Lower leg skin (tissue), 4 donors: ENCODE results near the gene FBXL16. TPM values are rescaled to one million over a fixed set of nuclear protein-coding genes. Genes with fewer than 3 reads are reported as not detected.
A peak's percentile ranks its signal among the peaks of the same experiment; 100 is the strongest.
"Not testable (repeated sequence)": the region's sequence is repeated elsewhere in the genome, so short reads cannot be mapped to it uniquely, and the experiment has no call there.

Experiments
- DNase-seq, 2 donors: peaks; one replicate each; pipeline ENCODE4 v3.0.0-alpha.2; 2019; ENCODE audit warnings: low spot score in 2 of 2
- H3K4me3 ChIP-seq: fragments of 200-600 bp; sonication (generic); 2 replicates; pipeline ENCODE4 v1.5.1; 2017; ENCODE audit warnings: mild to moderate bottlenecking, low read depth; ENCODE audit not compliant: poor library complexity, severe bottlenecking
- CTCF ChIP-seq, 3 donors: fragments of 450-650 bp; IDR thresholded peaks; one replicate each; pipeline ENCODE4 v1.5.1; 2016; ENCODE audit warnings: antibody characterized with exemption in 3 of 3, mild to moderate bottlenecking in 3 of 3, moderate library complexity in 2 of 3
- POLR2A ChIP-seq, 2 donors: fragments of 450-650 bp; IDR thresholded peaks; one replicate each; pipeline ENCODE4 v1.6.1; 2016 to 2017; ENCODE audit warnings: antibody characterized with exemption in 2 of 2, mild to moderate bottlenecking in 1 of 2, moderate library complexity in 1 of 2
- WGBS, 2 donors: methylation state at CpG; one replicate each; pipeline ENCODE4 v1.1.5; 2018; 5-methylcytosine and 5-hydroxymethylcytosine counted together
- intact Hi-C: fragments of 100-400 bp; cut with DNase I; formaldehyde crosslinking; loops from one replicate; pipeline ENCODE4 v1.15.0; 2023; ENCODE audit warnings: low total_unique reads
- total RNA-seq, 4 donors: library from RNA; depleted of rRNA; stranded (reverse); fragments of >200 nt; gene quantifications; one replicate each; pipeline ENCODE4 v1.1.0, GENCODE V29; 2016

FBXL16 gene
- total RNA-seq, 4 donors from 2014 or later = 18.3 to 33.6 (median 25.2) TPM

- H3K4me3 ChIP-seq = peak within 1 kb of the TSS; percentile 29
- TF ChIP-seq CTCF (IDR thresholded peaks at IDR 0.05) (no peak), POLR2A (IDR thresholded peaks at IDR 0.05) (no peak)
- 3 to 7% methylated on average over 18 to 49 of the region's 108 CpGs for WGBS, 2 donors
- DNase-seq = peak; percentile 81 to 98
- intact Hi-C loops = loop anchor here (5.0 to 10.0 kb wide), 2 partner anchors 67 to 380 kb away; partner anchors contain the start of gene C1QTNF8
These were observed 9.2 kb upstream of the FBXL16 start, which contains the start of gene METRN for GRCh38 chr16:714558-715476. Gene METRN, plus strand, starts transcription at chr16:715118. Its CDS starts 172 bp downstream, at chr16:715290.

GRCh38 chr16:714079-714478 is 8.5 kb upstream of the FBXL16 start:
- 48 to 59% methylated on average over 9 to 11 of the region's 11 CpGs for WGBS, 2 donors
- intact Hi-C loops = loop anchor here (5.0 to 10.0 kb wide), 2 partner anchors 68 to 381 kb away; partner anchors contain the start of gene C1QTNF8
- no peak for TF ChIP-seq POLR2A (IDR thresholded peaks at IDR 0.05)
- TF ChIP-seq CTCF (IDR thresholded peaks at IDR 0.05) = no peak

GRCh38 chr16:712740-713250 is 7.2 kb upstream of the FBXL16 start:
- intact Hi-C loops = loop anchor here (5.0 to 10.0 kb wide), 2 partner anchors 70 to 382 kb away; partner anchors contain the start of gene C1QTNF8
- 20 to 33% methylated on average over 10 to 13 of the region's 13 CpGs for WGBS, 2 donors
- DNase-seq, H3K4me3 ChIP-seq: not testable (repeated sequence)

More at GRCh38 chr16:714079-714478, 8.5 kb upstream of the FBXL16 start:
- no peak for DNase-seq
- H3K4me3 ChIP-seq = no peak overlapping the region

GRCh38 chr16:711548-712320 is 6.1 kb upstream of the FBXL16 start:
- intact Hi-C loops = loop anchor here (5.0 to 10.0 kb wide), 2 partner anchors 71 to 383 kb away; partner anchors contain the start of gene C1QTNF8
- 8 to 13% methylated on average over 24 to 25 of the region's 25 CpGs for WGBS, 2 donors
- peak in 1 of 2 donors; percentile 95 for DNase-seq

GRCh38 chr16:711084-711483 is 5.5 kb upstream of the FBXL16 start:
- WGBS, 2 donors = 55 to 61% methylated on average over 9 to 12 of the region's 12 CpGs
- no peak for DNase-seq
- no peak for TF ChIP-seq CTCF (IDR thresholded peaks at IDR 0.05)
- no peak for TF ChIP-seq POLR2A (IDR thresholded peaks at IDR 0.05)
- H3K4me3 ChIP-seq = no peak overlapping the region
- intact Hi-C loops = loop anchor here (5.0 to 10.0 kb wide), 2 partner anchors 71 to 384 kb away; partner anchors contain the start of gene C1QTNF8

More at GRCh38 chr16:711548-712320, 6.1 kb upstream of the FBXL16 start:
- TF ChIP-seq POLR2A (IDR thresholded peaks at IDR 0.05) (no peak), CTCF (IDR thresholded peaks at IDR 0.05) (peak in 1 of 3 donors; percentile 35)
- H3K4me3 ChIP-seq = no peak overlapping the region
